ENCODE results near the gene TPD52L1. TPM values are rescaled to one million over a fixed set of nuclear protein-coding genes. Genes with fewer than 3 reads are reported as not detected.
"Not testable (repeated sequence)": the region's sequence is repeated elsewhere in the genome, so short reads cannot be mapped to it uniquely, and the experiment has no call there.

TPD52L1 gene
- total RNA-seq, 1 donor from 2014 or later, result 71.3 TPM

GRCh38 chr6:125270380-125270779 lies 116.8 kb downstream of the TPD52L1 start:
- DNase-seq (ENCODE audit: low spot score), result no peak

- no peak for DNase-seq (ENCODE audit: low spot score)
These were observed 118.0 kb downstream of the TPD52L1 start for GRCh38 chr6:125271486-125272159.

GRCh38 chr6:125273251-125273650 lies 119.7 kb downstream of the TPD52L1 start:
- DNase-seq (ENCODE audit: low spot score), result no peak

GRCh38 chr6:125273965-125274364 lies 120.4 kb downstream of the TPD52L1 start:
- peak; percentile 89 for DNase-seq (ENCODE audit: low spot score)

GRCh38 chr6:125274935-125275334 lies 121.4 kb downstream of the TPD52L1 start:
- DNase-seq (ENCODE audit: low spot score), result no peak

- no peak for DNase-seq (ENCODE audit: low spot score)
These were observed 122.2 kb downstream of the TPD52L1 start for GRCh38 chr6:125275779-125276178.

GRCh38 chr6:125277838-125278237 lies 124.3 kb downstream of the TPD52L1 start:
- no peak for DNase-seq (ENCODE audit: low spot score)

GRCh38 chr6:125279961-125280360 lies 126.4 kb downstream of the TPD52L1 start:
- DNase-seq (ENCODE audit: low spot score), result no peak

GRCh38 chr6:125280370-125281035 lies 126.9 kb downstream of the TPD52L1 start:
- not testable (repeated sequence) for DNase-seq (ENCODE audit: low spot score)

- DNase-seq (ENCODE audit: low spot score), result not testable (repeated sequence)
These were observed 128.9 kb downstream of the TPD52L1 start for GRCh38 chr6:125282470-125282869.

- DNase-seq (ENCODE audit: low spot score), result no peak
These were observed 131.8 kb downstream of the TPD52L1 start for GRCh38 chr6:125285353-125285752.

GRCh38 chr6:125285936-125286335 lies 132.4 kb downstream of the TPD52L1 start:
- no peak for DNase-seq (ENCODE audit: low spot score)

- DNase-seq (ENCODE audit: low spot score), result no peak
These were observed 134.1 kb downstream of the TPD52L1 start for GRCh38 chr6:125287718-125288117.

GRCh38 chr6:125293587-125293986 lies 140.0 kb downstream of the TPD52L1 start:
- DNase-seq (ENCODE audit: low spot score), result no peak

GRCh38 chr6:125294036-125294435 lies 140.5 kb downstream of the TPD52L1 start:
- DNase-seq (ENCODE audit: low spot score), result no peak

GRCh38 chr6:125294925-125295324 lies 141.4 kb downstream of the TPD52L1 start:
- no peak for DNase-seq (ENCODE audit: low spot score)

- no peak for DNase-seq (ENCODE audit: low spot score)
These were observed 142.9 kb downstream of the TPD52L1 start for GRCh38 chr6:125296471-125296870.

- no peak for DNase-seq (ENCODE audit: low spot score)
These were observed 145.7 kb downstream of the TPD52L1 start for GRCh38 chr6:125299257-125299656.

GRCh38 chr6:125300992-125301434 lies 147.4 kb downstream of the TPD52L1 start:
- DNase-seq (ENCODE audit: low spot score), result no peak

- peak; percentile 59 for DNase-seq (ENCODE audit: low spot score)
These were observed 148.1 kb downstream of the TPD52L1 start, which contains the start of gene HDDC2 for GRCh38 chr6:125301435-125302391. HDDC2 (minus strand) TSS chr6:125301967; CDS start chr6:125301932, 35 bp downstream.

GRCh38 chr6:125302840-125303511 lies 149.4 kb downstream of the TPD52L1 start:
- no peak for DNase-seq (ENCODE audit: low spot score)

- no peak for DNase-seq (ENCODE audit: low spot score)
These were observed 149.9 kb downstream of the TPD52L1 start for GRCh38 chr6:125303512-125303854.
